ENCODE data around the gene TTLL10. TPM values are rescaled to one million over a fixed set of nuclear protein-coding genes. Genes with fewer than 3 reads are reported as not detected.

TTLL10 gene
- polyA plus RNA-seq, 1 donor (not counting 4 experiments of a cell fraction or from before 2014, with no cell fraction given): not detected

DNA sequence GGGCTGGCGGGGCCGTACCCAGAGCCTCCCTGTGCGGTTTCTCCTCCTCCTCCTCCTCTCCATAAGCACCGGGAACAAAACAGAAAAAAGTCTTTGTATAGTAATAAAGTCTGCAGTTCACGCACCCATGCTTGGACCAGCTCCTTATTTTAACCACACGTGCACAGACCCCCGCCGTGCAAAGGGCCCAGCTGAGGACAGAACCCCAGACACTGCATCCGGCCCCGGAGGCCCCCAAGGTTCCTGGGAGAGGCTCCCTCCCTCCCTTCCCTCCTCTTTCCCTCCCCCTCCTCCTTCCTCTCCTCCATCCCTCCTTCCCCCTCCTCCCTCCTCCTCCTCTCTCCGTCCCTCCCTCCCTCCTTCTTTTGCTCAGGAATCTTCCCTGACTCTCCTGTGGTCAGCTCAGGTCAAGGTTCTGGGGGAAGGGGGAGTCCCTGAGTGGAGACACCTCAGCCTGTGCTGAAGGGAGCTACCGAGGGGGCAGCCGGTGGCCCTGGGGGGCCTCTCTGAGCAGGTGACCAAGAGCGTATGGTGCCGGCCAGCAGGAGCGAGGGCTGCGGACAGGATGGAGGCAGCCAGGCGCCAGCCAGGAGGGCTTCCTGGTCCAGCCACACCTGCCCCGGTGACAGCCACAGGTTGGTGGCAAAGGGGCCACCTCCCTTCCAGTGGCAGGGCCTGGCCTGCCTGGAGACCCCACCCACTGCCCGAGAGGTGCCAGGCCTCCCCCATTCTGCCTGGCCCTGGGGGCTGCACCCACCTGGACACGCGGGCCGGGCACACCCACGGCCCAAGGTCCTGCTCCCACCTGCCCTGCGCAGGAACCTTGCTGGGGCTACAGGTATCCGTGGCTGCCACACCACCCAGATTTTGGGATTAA, 3.2 kb upstream of the TTLL10 start:
- DNase-seq (ENCODE audit: low read depth, low spot score): no peak
- peaks cover 0 to 7% of the 10 kb centered on the region in 2 experiments for H3K36me3 ChIP-seq (ENCODE audit: control insufficient read depth in 2 of 2, extremely low read depth in 1 of 2, insufficient read depth in 2 of 2, low read length in 2 of 2)
- H3K27ac ChIP-seq (ENCODE audit: control insufficient read depth, insufficient read depth, low read length): no peak overlapping the region
- H3K4me2 ChIP-seq (ENCODE audit: control insufficient read depth, extremely low read depth, insufficient read depth, low read depth, low read length): no peak overlapping the region
- peaks cover 7% of the 10 kb centered on the region for H4K20me1 ChIP-seq (ENCODE audit: control insufficient read depth, extremely low read depth, insufficient read depth, low read length)
- no peak overlapping the region for H2AFZ ChIP-seq (ENCODE audit: control insufficient read depth, low read length)
- dilution Hi-C loops (cut with MboI; ENCODE audit: extremely low pct_ligation_motif_present, low sequenced_read_pairs): no loop called here
- no peaks in the 10 kb centered on the region for H3K9me3 ChIP-seq (ENCODE audit: control insufficient read depth, low read depth, low read length)
- FAIRE-seq: no peak
- peaks cover 8% of the 10 kb centered on the region for H3K4me1 ChIP-seq (ENCODE audit: control insufficient read depth, extremely low read depth, insufficient read depth, low read length)
- no peaks in the 10 kb centered on the region for H3K27me3 ChIP-seq (ENCODE audit: control insufficient read depth, extremely low read depth, insufficient read depth, low read length)
- H3K4me3 ChIP-seq (ENCODE audit: control insufficient read depth in 2 of 3, extremely low read depth in 1 of 3, insufficient read depth in 2 of 3, low read depth in 1 of 3, low read length in 3 of 3): no peak overlapping the region
- TF ChIP-seq, protein P1, sequence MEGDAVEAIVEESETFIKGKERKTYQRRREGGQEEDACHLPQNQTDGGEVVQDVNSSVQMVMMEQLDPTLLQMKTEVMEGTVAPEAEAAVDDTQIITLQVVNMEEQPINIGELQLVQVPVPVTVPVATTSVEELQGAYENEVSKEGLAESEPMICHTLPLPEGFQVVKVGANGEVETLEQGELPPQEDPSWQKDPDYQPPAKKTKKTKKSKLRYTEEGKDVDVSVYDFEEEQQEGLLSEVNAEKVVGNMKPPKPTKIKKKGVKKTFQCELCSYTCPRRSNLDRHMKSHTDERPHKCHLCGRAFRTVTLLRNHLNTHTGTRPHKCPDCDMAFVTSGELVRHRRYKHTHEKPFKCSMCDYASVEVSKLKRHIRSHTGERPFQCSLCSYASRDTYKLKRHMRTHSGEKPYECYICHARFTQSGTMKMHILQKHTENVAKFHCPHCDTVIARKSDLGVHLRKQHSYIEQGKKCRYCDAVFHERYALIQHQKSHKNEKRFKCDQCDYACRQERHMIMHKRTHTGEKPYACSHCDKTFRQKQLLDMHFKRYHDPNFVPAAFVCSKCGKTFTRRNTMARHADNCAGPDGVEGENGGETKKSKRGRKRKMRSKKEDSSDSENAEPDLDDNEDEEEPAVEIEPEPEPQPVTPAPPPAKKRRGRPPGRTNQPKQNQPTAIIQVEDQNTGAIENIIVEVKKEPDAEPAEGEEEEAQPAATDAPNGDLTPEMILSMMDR (optimal IDR thresholded peaks at IDR 0.05 in 1 of 3, IDR thresholded peaks at IDR 0.05 in 1 of 3, conservative IDR thresholded peaks at IDR 0.05 in 1 of 3; ENCODE audit: extremely low read depth in 1 of 3, insufficient read depth in 2 of 3, low read length in 3 of 3): no peak
- H3K79me2 ChIP-seq (ENCODE audit: control insufficient read depth, insufficient read depth, low read length): peaks cover 30% of the 10 kb centered on the region
- H3K9ac ChIP-seq (ENCODE audit: control insufficient read depth, extremely low read depth, insufficient read depth, low read length): no peak overlapping the region
- no peaks in the 10 kb centered on the region for H3K9me1 ChIP-seq (ENCODE audit: control insufficient read depth, extremely low read depth, insufficient read depth, low read length)

GRCh38 chr1:1171161-1171545, 2.5 kb upstream of the TTLL10 start:
- Histone ChIP-seq H3K9me3 (ENCODE audit: control insufficient read depth, low read depth, low read length) (no peaks in the 10 kb centered on the region), H2AFZ (ENCODE audit: control insufficient read depth, low read length) (no peak overlapping the region), H3K36me3 (ENCODE audit: control insufficient read depth in 2 of 2, extremely low read depth in 1 of 2, insufficient read depth in 2 of 2, low read length in 2 of 2) (peaks cover 0 to 7% of the 10 kb centered on the region in 2 experiments), H3K4me2 (ENCODE audit: control insufficient read depth, extremely low read depth, insufficient read depth, low read depth, low read length) (no peak overlapping the region), H3K9ac (ENCODE audit: control insufficient read depth, extremely low read depth, insufficient read depth, low read length) (no peak overlapping the region), H3K27ac (ENCODE audit: control insufficient read depth, insufficient read depth, low read length) (no peak overlapping the region), H3K4me1 (ENCODE audit: control insufficient read depth, extremely low read depth, insufficient read depth, low read length) (peaks cover 1% of the 10 kb centered on the region), H4K20me1 (ENCODE audit: control insufficient read depth, extremely low read depth, insufficient read depth, low read length) (peaks cover 3% of the 10 kb centered on the region), H3K4me3 (ENCODE audit: control insufficient read depth in 2 of 3, extremely low read depth in 1 of 3, insufficient read depth in 2 of 3, low read depth in 1 of 3, low read length in 3 of 3) (no peak overlapping the region), H3K79me2 (ENCODE audit: control insufficient read depth, insufficient read depth, low read length) (peaks cover 23% of the 10 kb centered on the region), H3K27me3 (ENCODE audit: control insufficient read depth, extremely low read depth, insufficient read depth, low read length) (no peaks in the 10 kb centered on the region), H3K9me1 (ENCODE audit: control insufficient read depth, extremely low read depth, insufficient read depth, low read length) (no peaks in the 10 kb centered on the region)
- DNase-seq (ENCODE audit: low read depth, low spot score) (no peak), FAIRE-seq (no peak)
- TF ChIP-seq, protein P1 (optimal IDR thresholded peaks at IDR 0.05 in 1 of 3, IDR thresholded peaks at IDR 0.05 in 1 of 3, conservative IDR thresholded peaks at IDR 0.05 in 1 of 3; ENCODE audit: extremely low read depth in 1 of 3, insufficient read depth in 2 of 3, low read length in 3 of 3): no peak
- no peak for TF ChIP-seq EZH2 (IDR thresholded peaks at IDR 0.05; ENCODE audit: low read length)
- dilution Hi-C loops (cut with MboI; ENCODE audit: extremely low pct_ligation_motif_present, low sequenced_read_pairs): no loop called here

Measured in keratinocyte (primary cell).